Nephron (organoid): ENCODE measurements around the gene MAMDC4.

Source experiments
- H3K27ac Mint-ChIP-seq, 3 experiments: 2 replicates each; pipeline ENCODE4 v1.8.0; 2020; ENCODE audit warnings: mixed read lengths in 3 of 3, mild to moderate bottlenecking in 2 of 3, moderate library complexity in 1 of 3
- H3K27me3 Mint-ChIP-seq: 2 replicates; pipeline ENCODE4 v1.8.0; 2021; ENCODE audit warnings: low read depth, mild to moderate bottlenecking, moderate library complexity, mixed read lengths
- H3K36me3 Mint-ChIP-seq: 2 replicates; pipeline ENCODE4 v1.8.0; 2020; ENCODE audit warnings: low read depth, mixed read lengths
- H3K4me1 Mint-ChIP-seq: 2 replicates; pipeline ENCODE4 v1.8.0; 2020; ENCODE audit warnings: mixed read lengths
- H3K4me3 Mint-ChIP-seq, 3 experiments: 2 replicates each; pipeline ENCODE4 v1.8.0; 2020; ENCODE audit warnings: mild to moderate bottlenecking in 3 of 3, mixed read lengths in 3 of 3, moderate library complexity in 2 of 3
- H3K9me3 Mint-ChIP-seq: 2 replicates; pipeline ENCODE4 v1.8.0; 2020; ENCODE audit warnings: mixed read lengths
- TF ChIP-seq, protein P1 (sequence below), 3 experiments: fragments of 200-600 bp; sonication (generic); IDR thresholded peaks; one replicate each; pipeline ENCODE4 v1.5.0; 2021; ENCODE audit warnings: antibody characterized with exemption in 3 of 3; ENCODE audit not compliant: unreplicated experiment in 3 of 3

Gene MAMDC4

GRCh38 chr9:136846376-136847087, 5.6 kb upstream of the MAMDC4 start:
- Mint-ChIP-seq H3K9me3 (no peaks in the 10 kb centered on the region), H3K4me1 (peaks cover 7% of the 10 kb centered on the region)
- TF ChIP-seq, protein P1, sequence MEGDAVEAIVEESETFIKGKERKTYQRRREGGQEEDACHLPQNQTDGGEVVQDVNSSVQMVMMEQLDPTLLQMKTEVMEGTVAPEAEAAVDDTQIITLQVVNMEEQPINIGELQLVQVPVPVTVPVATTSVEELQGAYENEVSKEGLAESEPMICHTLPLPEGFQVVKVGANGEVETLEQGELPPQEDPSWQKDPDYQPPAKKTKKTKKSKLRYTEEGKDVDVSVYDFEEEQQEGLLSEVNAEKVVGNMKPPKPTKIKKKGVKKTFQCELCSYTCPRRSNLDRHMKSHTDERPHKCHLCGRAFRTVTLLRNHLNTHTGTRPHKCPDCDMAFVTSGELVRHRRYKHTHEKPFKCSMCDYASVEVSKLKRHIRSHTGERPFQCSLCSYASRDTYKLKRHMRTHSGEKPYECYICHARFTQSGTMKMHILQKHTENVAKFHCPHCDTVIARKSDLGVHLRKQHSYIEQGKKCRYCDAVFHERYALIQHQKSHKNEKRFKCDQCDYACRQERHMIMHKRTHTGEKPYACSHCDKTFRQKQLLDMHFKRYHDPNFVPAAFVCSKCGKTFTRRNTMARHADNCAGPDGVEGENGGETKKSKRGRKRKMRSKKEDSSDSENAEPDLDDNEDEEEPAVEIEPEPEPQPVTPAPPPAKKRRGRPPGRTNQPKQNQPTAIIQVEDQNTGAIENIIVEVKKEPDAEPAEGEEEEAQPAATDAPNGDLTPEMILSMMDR (IDR thresholded peaks at IDR 0.05; ENCODE audit: unreplicated experiment in 3 of 3): no peak

GRCh38 chr9:136847088-136847825, 4.9 kb upstream of the MAMDC4 start:
- peaks cover under 1% of the 10 kb centered on the region for H3K4me1 Mint-ChIP-seq
- no peaks in the 10 kb centered on the region for H3K9me3 Mint-ChIP-seq
- H3K4me3 Mint-ChIP-seq: peak overlapping the region; percentile 95 to 97 (median 96)
- no peaks in the 10 kb centered on the region for H3K27me3 Mint-ChIP-seq
- no peaks in the 10 kb centered on the region for H3K36me3 Mint-ChIP-seq
- peak overlapping the region; percentile 94 to 97 (median 97) for H3K27ac Mint-ChIP-seq
- TF ChIP-seq, protein P1 (IDR thresholded peaks at IDR 0.05; ENCODE audit: unreplicated experiment in 3 of 3): no peak

More at GRCh38 chr9:136846376-136847087, 5.6 kb upstream of the MAMDC4 start:
- Mint-ChIP-seq H3K27me3 (no peaks in the 10 kb centered on the region), H3K36me3 (no peaks in the 10 kb centered on the region), H3K4me3 (no peak overlapping the region), H3K27ac (peak overlapping the region in 2 of 3 experiments; percentile 97)

DNA sequence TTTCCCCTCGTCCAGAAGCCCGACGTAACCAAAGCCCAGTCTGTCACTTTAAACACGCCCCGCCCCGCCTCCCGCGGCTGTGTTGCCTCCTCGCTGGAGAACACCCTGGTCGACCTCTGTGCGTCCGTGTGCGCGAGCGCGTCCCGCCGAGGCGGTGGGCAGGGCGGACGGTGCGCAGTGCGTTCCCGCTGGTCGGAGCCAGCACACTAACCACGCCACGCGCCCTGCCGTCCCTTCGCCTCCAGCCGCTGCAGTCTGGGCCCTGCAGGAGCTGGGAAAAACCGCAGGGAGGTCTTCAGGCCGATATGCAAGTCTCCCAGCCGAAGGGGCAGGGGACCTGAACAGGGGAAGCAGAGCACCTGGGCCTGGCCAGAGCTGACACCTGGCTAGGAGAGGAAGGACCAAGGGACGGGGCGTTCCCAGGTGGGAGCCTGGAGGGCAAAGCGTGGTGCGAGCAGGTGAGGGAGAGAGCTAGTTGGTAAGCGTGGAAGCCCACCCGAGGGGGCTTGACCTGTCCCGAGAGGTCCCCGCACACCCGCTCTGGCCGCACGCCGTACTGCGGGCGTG, 4.2 kb upstream of the MAMDC4 start:
- no peaks in the 10 kb centered on the region for H3K27me3 Mint-ChIP-seq
- peak overlapping the region; percentile 94 to 97 (median 97) for H3K27ac Mint-ChIP-seq

GRCh38 chr9:136848393-136849037, 3.6 kb upstream of the MAMDC4 start:
- TF ChIP-seq, protein P1 (IDR thresholded peaks at IDR 0.05; ENCODE audit: unreplicated experiment in 3 of 3): peak in 1 of 3 experiments; percentile 10
- H3K36me3 Mint-ChIP-seq: no peaks in the 10 kb centered on the region
- H3K9me3 Mint-ChIP-seq: no peaks in the 10 kb centered on the region
- peak overlapping the region; percentile 95 to 97 (median 96) for H3K4me3 Mint-ChIP-seq
- no peaks in the 10 kb centered on the region for H3K4me1 Mint-ChIP-seq
- H3K27me3 Mint-ChIP-seq: no peaks in the 10 kb centered on the region
- H3K27ac Mint-ChIP-seq: peak overlapping the region; percentile 94 to 98 (median 98)

More for the DNA sequence above, 4.2 kb upstream of the MAMDC4 start:
- Mint-ChIP-seq H3K9me3 (no peaks in the 10 kb centered on the region), H3K4me1 (no peaks in the 10 kb centered on the region), H3K36me3 (no peaks in the 10 kb centered on the region), H3K4me3 (peak overlapping the region; percentile 95 to 97 (median 96))
- TF ChIP-seq, protein P1 (IDR thresholded peaks at IDR 0.05; ENCODE audit: unreplicated experiment in 3 of 3): no peak

DNA sequence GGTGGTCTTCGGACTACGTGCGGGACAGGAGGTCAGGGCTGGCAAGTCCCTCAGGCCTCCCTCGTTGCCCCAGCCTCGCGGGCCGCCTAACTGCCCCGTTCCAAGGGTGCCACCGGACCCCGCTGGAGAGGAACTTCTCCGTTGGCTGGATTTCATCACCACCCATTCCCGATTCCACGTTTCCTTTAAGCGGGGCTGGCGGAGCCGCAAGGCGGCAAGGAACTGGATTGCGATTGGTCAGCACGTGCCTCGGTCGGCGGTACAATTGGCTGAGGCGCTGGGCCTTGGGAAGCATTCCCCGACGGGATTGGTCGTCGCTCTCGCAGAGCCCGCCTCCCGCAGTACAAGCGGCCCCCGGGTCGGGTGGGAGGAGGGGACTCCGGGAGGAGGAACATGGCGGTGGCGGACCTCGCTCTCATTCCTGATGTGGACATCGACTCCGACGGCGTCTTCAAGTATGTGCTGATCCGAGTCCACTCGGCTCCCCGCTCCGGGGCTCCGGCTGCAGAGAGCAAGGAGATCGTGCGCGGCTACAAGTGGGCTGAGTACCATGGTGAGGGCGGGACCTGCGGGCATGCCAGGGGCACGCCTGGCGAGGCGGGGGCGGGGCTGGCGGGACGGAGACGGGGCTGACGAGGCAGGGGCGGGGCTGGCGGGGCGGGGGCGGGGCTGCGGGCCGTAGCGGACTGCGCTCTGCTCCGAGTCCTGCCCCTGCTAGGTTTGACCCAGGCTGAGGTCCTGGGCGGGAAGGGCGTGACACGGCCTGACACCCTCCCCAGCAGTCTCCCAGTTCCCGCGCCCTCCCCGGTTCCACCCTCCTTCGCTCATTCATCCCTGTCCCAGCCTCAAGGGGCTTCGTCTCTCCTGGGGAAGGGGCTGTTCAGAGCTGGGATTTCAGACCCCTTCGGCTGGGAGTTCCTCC, 2.8 kb upstream of the MAMDC4 start, which contains the start of gene PHPT1:
PHPT1 (plus strand) TSS at position 372 of the 922 bp plus-strand sequence; CDS start at position 394, 22 bp downstream.
- H3K9me3 Mint-ChIP-seq: no peaks in the 10 kb centered on the region

More for the DNA sequence above, 2.8 kb upstream of the MAMDC4 start, which contains the start of gene PHPT1:
- Mint-ChIP-seq H3K27ac (peak within 1 kb of the TSS; percentile 94 to 98 (median 98)), H3K4me1 (no peaks in the 10 kb centered on the region), H3K4me3 (peak within 1 kb of the TSS; percentile 95 to 97 (median 96)), H3K27me3 (no peaks in the 10 kb centered on the region), H3K36me3 (no peaks in the 10 kb centered on the region)
- TF ChIP-seq, protein P1 (IDR thresholded peaks at IDR 0.05; ENCODE audit: unreplicated experiment in 3 of 3): no peak
